KBM-7 (cell line): ENCODE results near the gene HLA-DQB1.
"Not testable (repeated sequence)": the region's sequence is repeated elsewhere in the genome, so short reads cannot be mapped to it uniquely, and the experiment has no call there.

ENCODE experiments used
- DNase-seq: peaks from one replicate; pipeline ENCODE4 v3.0.0-alpha.2; 2015
- in situ Hi-C: fragments of 300-500 bp; cut with MboI; formaldehyde crosslinking; loops from 2 replicates; pipeline ENCODE4 v1.14.3; 2020; ENCODE audit warnings: low sequenced_read_pairs, low pct_unique_long_range_greater_than_20kb, mixed read lengths

The HLA-DQB1 gene

GRCh38 chr6:32664827-32665362, 1.6 kb downstream of the HLA-DQB1 start:
- DNase-seq = no peak
- in situ Hi-C loops = no loop called here

GRCh38 chr6:32664354-32664753, 2.1 kb downstream of the HLA-DQB1 start:
- in situ Hi-C loops = no loop called here
- DNase-seq = no peak

- in situ Hi-C loops = no loop called here
- no peak for DNase-seq
Measured at GRCh38 chr6:32662836-32663235, 3.6 kb downstream of the HLA-DQB1 start.

GRCh38 chr6:32662099-32662498, 4.4 kb downstream of the HLA-DQB1 start:
- DNase-seq = no peak
- in situ Hi-C loops = no loop called here

GRCh38 chr6:32659856-32660595, 6.4 kb downstream of the HLA-DQB1 start:
- in situ Hi-C loops = no loop called here

GRCh38 chr6:32658268-32658897, 8.1 kb downstream of the HLA-DQB1 start:
- in situ Hi-C loops = no loop called here
- no peak for DNase-seq

More at GRCh38 chr6:32659856-32660595, 6.4 kb downstream of the HLA-DQB1 start:
- no peak for DNase-seq

GRCh38 chr6:32657819-32658218, 8.6 kb downstream of the HLA-DQB1 start:
- in situ Hi-C loops, DNase-seq: not testable (repeated sequence)

- DNase-seq, in situ Hi-C loops: not testable (repeated sequence)
Measured at GRCh38 chr6:32657329-32657728, 9.1 kb downstream of the HLA-DQB1 start.

- no peak for DNase-seq
- in situ Hi-C loops = no loop called here
Measured at GRCh38 chr6:32655203-32655710, 11.2 kb downstream of the HLA-DQB1 start.

GRCh38 chr6:32645047-32645703, 21.3 kb downstream of the HLA-DQB1 start:
- in situ Hi-C loops = no loop called here

GRCh38 chr6:32643904-32644303, 22.6 kb downstream of the HLA-DQB1 start:
- DNase-seq = no peak
- in situ Hi-C loops = no loop called here

More at GRCh38 chr6:32645047-32645703, 21.3 kb downstream of the HLA-DQB1 start:
- DNase-seq = no peak

GRCh38 chr6:32642720-32643106, 23.7 kb downstream of the HLA-DQB1 start:
- no peak for DNase-seq
- in situ Hi-C loops = no loop called here

GRCh38 chr6:32641785-32642719, 24.4 kb downstream of the HLA-DQB1 start:
- in situ Hi-C loops = not testable (repeated sequence)

GRCh38 chr6:32641122-32641521, 25.3 kb downstream of the HLA-DQB1 start:
- no peak for DNase-seq
- in situ Hi-C loops = no loop called here

More at GRCh38 chr6:32641785-32642719, 24.4 kb downstream of the HLA-DQB1 start:
- not testable (repeated sequence) for DNase-seq

GRCh38 chr6:32639440-32640394, 26.7 kb downstream of the HLA-DQB1 start:
- no peak for DNase-seq
- in situ Hi-C loops = no loop called here

GRCh38 chr6:32638532-32639219, 27.8 kb downstream of the HLA-DQB1 start:
- in situ Hi-C loops = no loop called here
- no peak for DNase-seq

GRCh38 chr6:32637883-32638282, 28.6 kb downstream of the HLA-DQB1 start:
- in situ Hi-C loops = no loop called here
- no peak for DNase-seq
